Stimulated activated naive B cell treated with anti-CD40 and anti-IgM and Interleukin-4, amounts not matched to agents 10 μg/mL and 1 μg/mL and 100 μg/mL, for 72 hours (primary cell): ENCODE data around the gene SNTB2.
A peak's percentile ranks its signal among the peaks of the same experiment; 100 is the strongest.

Experiments used
- ATAC-seq, 2 donors: fragments of 150-1000 bp; cut with Tn5 transposase; replicated peaks; 2 replicates each; pipeline ENCODE4 v1.10.0; 2021; ENCODE audit warnings: moderate library complexity in 1 of 2
- DNase-seq: peaks from one replicate; pipeline ENCODE4 v3.0.0; 2021
- H3K27ac Mint-ChIP-seq: one replicate; pipeline ENCODE4 v1.8.0; 2022; ENCODE audit warnings: mild to moderate bottlenecking, mixed read lengths
- H3K27me3 Mint-ChIP-seq, 2 donors: one replicate each; pipeline ENCODE4 v1.8.0; 2022; ENCODE audit warnings: mixed read lengths in 2 of 2
- H3K36me3 Mint-ChIP-seq, 2 donors: one replicate each; pipeline ENCODE4 v1.8.0; 2022; ENCODE audit warnings: mixed read lengths in 2 of 2, mild to moderate bottlenecking in 1 of 2
- H3K4me1 Mint-ChIP-seq, 2 donors: one replicate each; pipeline ENCODE4 v1.8.0; 2022; ENCODE audit warnings: mixed read lengths in 2 of 2, mild to moderate bottlenecking in 1 of 2
- H3K4me3 Mint-ChIP-seq, 2 donors: one replicate each; pipeline ENCODE4 v1.8.0; 2022; ENCODE audit warnings: mild to moderate bottlenecking in 2 of 2, mixed read lengths in 2 of 2, moderate library complexity in 1 of 2
- H3K9me3 Mint-ChIP-seq, 2 donors: one replicate each; pipeline ENCODE4 v1.8.0; 2022; ENCODE audit warnings: mixed read lengths in 2 of 2, mild to moderate bottlenecking in 1 of 2

Gene SNTB2

GRCh38 chr16:69318911-69319289 lies 131.9 kb downstream of the SNTB2 start:
- no peak overlapping the region for H3K4me3 Mint-ChIP-seq
- ATAC-seq: no peak
- no peaks in the 10 kb centered on the region for H3K27me3 Mint-ChIP-seq
- peaks cover 16 to 39% of the 10 kb centered on the region in 2 donors for H3K4me1 Mint-ChIP-seq
- H3K36me3 Mint-ChIP-seq: peaks cover 39 to 57% of the 10 kb centered on the region in 2 donors
- H3K9me3 Mint-ChIP-seq: no peaks in the 10 kb centered on the region
- no peak for DNase-seq
- H3K27ac Mint-ChIP-seq: peak overlapping the region; percentile 37

GRCh38 chr16:69319381-69319780 lies 132.4 kb downstream of the SNTB2 start:
- peak overlapping the region; percentile 11 for H3K27ac Mint-ChIP-seq
- H3K4me1 Mint-ChIP-seq: peaks cover 16 to 38% of the 10 kb centered on the region in 2 donors
- H3K4me3 Mint-ChIP-seq: no peak overlapping the region
- DNase-seq: no peak
- H3K27me3 Mint-ChIP-seq: no peaks in the 10 kb centered on the region
- peaks cover 41 to 62% of the 10 kb centered on the region in 2 donors for H3K36me3 Mint-ChIP-seq
- H3K9me3 Mint-ChIP-seq: no peaks in the 10 kb centered on the region
- ATAC-seq: no peak

GRCh38 chr16:69319826-69320739 lies 133.1 kb downstream of the SNTB2 start:
- Mint-ChIP-seq H3K36me3 (peaks cover 47 to 65% of the 10 kb centered on the region in 2 donors), H3K9me3 (no peaks in the 10 kb centered on the region), H3K27ac (peak overlapping the region; percentile 11), H3K4me1 (peaks cover 18 to 41% of the 10 kb centered on the region in 2 donors), H3K27me3 (no peaks in the 10 kb centered on the region), H3K4me3 (no peak overlapping the region)
- ATAC-seq (no peak), DNase-seq (no peak)

- no peak for DNase-seq
- no peak overlapping the region for H3K27ac Mint-ChIP-seq
- H3K27me3 Mint-ChIP-seq: no peaks in the 10 kb centered on the region
- H3K4me1 Mint-ChIP-seq: peaks cover 19 to 44% of the 10 kb centered on the region in 2 donors
- H3K4me3 Mint-ChIP-seq: no peak overlapping the region
- H3K36me3 Mint-ChIP-seq: peaks cover 48 to 69% of the 10 kb centered on the region in 2 donors
- H3K9me3 Mint-ChIP-seq: no peaks in the 10 kb centered on the region
- ATAC-seq: no peak
These were observed 133.7 kb downstream of the SNTB2 start for GRCh38 chr16:69320740-69321073.

GRCh38 chr16:69321080-69321479 lies 134.1 kb downstream of the SNTB2 start:
- Mint-ChIP-seq H3K27me3 (no peaks in the 10 kb centered on the region), H3K36me3 (peaks cover 48 to 69% of the 10 kb centered on the region in 2 donors), H3K9me3 (no peaks in the 10 kb centered on the region), H3K4me3 (no peak overlapping the region), H3K4me1 (peaks cover 22 to 45% of the 10 kb centered on the region in 2 donors), H3K27ac (no peak overlapping the region)
- no peak for ATAC-seq
- no peak for DNase-seq

- no peak for DNase-seq
- H3K27ac Mint-ChIP-seq: peak overlapping the region; percentile 76
- no peak overlapping the region for H3K4me3 Mint-ChIP-seq
- no peaks in the 10 kb centered on the region for H3K9me3 Mint-ChIP-seq
- H3K4me1 Mint-ChIP-seq: peaks cover 22 to 50% of the 10 kb centered on the region in 2 donors
- H3K27me3 Mint-ChIP-seq: no peaks in the 10 kb centered on the region
- H3K36me3 Mint-ChIP-seq: peaks cover 42 to 67% of the 10 kb centered on the region in 2 donors
- ATAC-seq: no peak
These were observed 135.4 kb downstream of the SNTB2 start for GRCh38 chr16:69322343-69322742.

- Mint-ChIP-seq H3K27ac (peak overlapping the region; percentile 51), H3K27me3 (no peaks in the 10 kb centered on the region), H3K4me3 (no peak overlapping the region), H3K4me1 (peaks cover 24 to 55% of the 10 kb centered on the region in 2 donors), H3K36me3 (peaks cover 42 to 68% of the 10 kb centered on the region in 2 donors), H3K9me3 (no peaks in the 10 kb centered on the region)
- ATAC-seq (no peak), DNase-seq (no peak)
These were observed 136.5 kb downstream of the SNTB2 start for GRCh38 chr16:69323415-69323814.

- Mint-ChIP-seq H3K27me3 (no peaks in the 10 kb centered on the region), H3K4me1 (peaks cover 31 to 62% of the 10 kb centered on the region in 2 donors), H3K36me3 (peaks cover 43 to 67% of the 10 kb centered on the region in 2 donors), H3K4me3 (no peak overlapping the region), H3K27ac (peak overlapping the region; percentile 57), H3K9me3 (no peaks in the 10 kb centered on the region)
- no peak for DNase-seq
- no peak for ATAC-seq
These were observed 137.1 kb downstream of the SNTB2 start for GRCh38 chr16:69324013-69324531.

GRCh38 chr16:69324585-69325253 lies 137.8 kb downstream of the SNTB2 start:
- ATAC-seq (no peak), DNase-seq (no peak)
- Mint-ChIP-seq H3K27ac (peak overlapping the region; percentile 33), H3K4me3 (no peak overlapping the region), H3K27me3 (no peaks in the 10 kb centered on the region), H3K4me1 (peaks cover 34 to 64% of the 10 kb centered on the region in 2 donors), H3K36me3 (peaks cover 39 to 64% of the 10 kb centered on the region in 2 donors), H3K9me3 (no peaks in the 10 kb centered on the region)

- H3K36me3 Mint-ChIP-seq: peaks cover 38 to 61% of the 10 kb centered on the region in 2 donors
- DNase-seq: no peak
- H3K4me3 Mint-ChIP-seq: peak overlapping the region in 1 of 2 donors; percentile 39
- H3K4me1 Mint-ChIP-seq: peaks cover 35 to 69% of the 10 kb centered on the region in 2 donors
- no peak for ATAC-seq
- H3K27me3 Mint-ChIP-seq: no peaks in the 10 kb centered on the region
- peak overlapping the region; percentile 42 for H3K27ac Mint-ChIP-seq
- H3K9me3 Mint-ChIP-seq: no peaks in the 10 kb centered on the region
These were observed 138.8 kb downstream of the SNTB2 start for GRCh38 chr16:69325784-69326171.

GRCh38 chr16:69326172-69326873 lies 139.4 kb downstream of the SNTB2 start:
- Mint-ChIP-seq H3K9me3 (no peaks in the 10 kb centered on the region), H3K4me1 (peaks cover 35 to 74% of the 10 kb centered on the region in 2 donors), H3K4me3 (peak overlapping the region in 1 of 2 donors; percentile 39), H3K27me3 (no peaks in the 10 kb centered on the region), H3K27ac (peak overlapping the region; percentile 20), H3K36me3 (peaks cover 36 to 57% of the 10 kb centered on the region in 2 donors)
- DNase-seq (no peak), ATAC-seq (no peak)

- peaks cover 27 to 66% of the 10 kb centered on the region in 2 donors for H3K4me1 Mint-ChIP-seq
- no peaks in the 10 kb centered on the region for H3K27me3 Mint-ChIP-seq
- peak overlapping the region; percentile 31 for H3K27ac Mint-ChIP-seq
These were observed 140.8 kb downstream of the SNTB2 start for GRCh38 chr16:69327585-69328310.

GRCh38 chr16:69328854-69329316 lies 141.9 kb downstream of the SNTB2 start:
- peak overlapping the region; percentile 5 for H3K27ac Mint-ChIP-seq
- H3K9me3 Mint-ChIP-seq: no peaks in the 10 kb centered on the region
- DNase-seq: no peak
- H3K27me3 Mint-ChIP-seq: no peaks in the 10 kb centered on the region
- peaks cover 28 to 65% of the 10 kb centered on the region in 2 donors for H3K4me1 Mint-ChIP-seq
- H3K4me3 Mint-ChIP-seq: peak overlapping the region; percentile 88 to 92
- no peak for ATAC-seq
- peaks cover 22 to 55% of the 10 kb centered on the region in 2 donors for H3K36me3 Mint-ChIP-seq

More at GRCh38 chr16:69327585-69328310, 140.8 kb downstream of the SNTB2 start:
- Mint-ChIP-seq H3K9me3 (no peaks in the 10 kb centered on the region), H3K36me3 (peaks cover 26 to 54% of the 10 kb centered on the region in 2 donors), H3K4me3 (peak overlapping the region; percentile 47 to 58)
- no peak for DNase-seq
- no peak for ATAC-seq
